Measurements from ENCODE around the gene RNU6-9.
"Not testable (repeated sequence)": the region's sequence is repeated elsewhere in the genome, so short reads cannot be mapped to it uniquely, and the experiment has no call there.

The RNU6-9 gene

GRCh38 chr19:892894-893689 lies at the start of gene RNU6-9, which contains the start of gene MED16:
TSS of gene RNU6-9 (plus strand) at chr19:893484.
TSS of gene MED16 (minus strand) at chr19:893187. CDS start at chr19:891131, 2,056 bp downstream.
- peak; percentile 91 for DNase-seq

GRCh38 chr19:843836-844545 lies 49.3 kb upstream of the RNU6-9 start:
- no peak for DNase-seq

GRCh38 chr19:844546-844971 lies 48.7 kb upstream of the RNU6-9 start:
- DNase-seq = no peak

GRCh38 chr19:845707-846521 lies 47.4 kb upstream of the RNU6-9 start:
- no peak for DNase-seq

- DNase-seq = no peak
Observed at GRCh38 chr19:848386-848921, 44.8 kb upstream of the RNU6-9 start.

GRCh38 chr19:849195-849594 lies 44.1 kb upstream of the RNU6-9 start:
- not testable (repeated sequence) for DNase-seq

- DNase-seq = no peak
Observed at GRCh38 chr19:850221-850978, 42.9 kb upstream of the RNU6-9 start.

- DNase-seq = no peak
Observed at GRCh38 chr19:850979-851335, 42.3 kb upstream of the RNU6-9 start.

GRCh38 chr19:852136-853013 lies 40.9 kb upstream of the RNU6-9 start, which contains the start of gene ELANE:
TSS of gene ELANE (plus strand) at chr19:852303. CDS start at chr19:852329, 26 bp downstream.
- DNase-seq = no peak

- DNase-seq = no peak
Observed at GRCh38 chr19:853014-853585, 40.2 kb upstream of the RNU6-9 start.

GRCh38 chr19:853614-854220 lies 39.6 kb upstream of the RNU6-9 start:
- not testable (repeated sequence) for DNase-seq

- no peak for DNase-seq
Observed at GRCh38 chr19:854549-854948, 38.7 kb upstream of the RNU6-9 start.

- DNase-seq = no peak
Observed at GRCh38 chr19:855142-855541, 38.1 kb upstream of the RNU6-9 start.

- no peak for DNase-seq
Observed at GRCh38 chr19:855566-856120, 37.6 kb upstream of the RNU6-9 start.

- no peak for DNase-seq
Observed at GRCh38 chr19:858284-858683, 35.0 kb upstream of the RNU6-9 start.

GRCh38 chr19:858868-859843 lies 34.1 kb upstream of the RNU6-9 start, which contains the start of gene CFD:
TSS of gene CFD (plus strand) at chr19:859664. CDS start at chr19:859690, 26 bp downstream.
- DNase-seq = peak; percentile 53

GRCh38 chr19:861141-861755 lies 32.0 kb upstream of the RNU6-9 start:
- no peak for DNase-seq

Measured in CD4-positive, alpha-beta T cell treated with Interferon gamma for 1 hour (primary cell).